ENCODE data around the gene ARSG.
"Not testable (repeated sequence)": the region's sequence is repeated elsewhere in the genome, so short reads cannot be mapped to it uniquely, and the experiment has no call there.

Gene ARSG

DNA sequence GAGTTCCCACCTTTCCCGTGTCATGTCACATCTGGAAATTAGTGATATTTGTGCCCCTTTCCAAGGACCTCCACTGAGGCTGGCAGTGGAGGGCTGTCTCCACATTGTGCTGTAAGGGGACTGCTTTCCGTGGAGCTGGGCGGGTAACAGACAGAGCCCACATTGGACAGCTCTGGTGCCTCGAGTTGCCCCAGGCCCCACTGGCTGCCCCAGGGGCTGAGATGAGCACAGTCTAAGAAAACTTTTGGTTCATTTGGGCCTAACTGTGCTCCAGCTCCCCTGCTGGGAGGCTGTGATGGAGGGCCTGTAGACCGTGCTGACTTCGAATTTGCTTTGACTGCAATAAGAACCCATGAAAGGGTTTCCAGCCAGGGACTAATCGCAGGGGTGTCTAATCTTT lies 38.0 kb downstream of the ARSG start (continued):
- TF ChIP-seq ZNF837 (tag by site-specific recombination; IDR thresholded peaks at IDR 0.05) (no peak), ZNF677 (tag by site-specific recombination; IDR thresholded peaks at IDR 0.05) (no peak), ZNF768 (tag by site-specific recombination; IDR thresholded peaks at IDR 0.05) (no peak), ZXDB (tag by site-specific recombination; IDR thresholded peaks at IDR 0.05) (no peak), ZNF274 (IDR thresholded peaks at IDR 0.05; ENCODE audit: low read length) (no peak), ZNF274 (tag by site-specific recombination; IDR thresholded peaks at IDR 0.05; ENCODE audit: borderline replicate concordance) (no peak), SP2 (tag by site-specific recombination; IDR thresholded peaks at IDR 0.05) (no peak)
- TF ChIP-seq, protein P1, sequence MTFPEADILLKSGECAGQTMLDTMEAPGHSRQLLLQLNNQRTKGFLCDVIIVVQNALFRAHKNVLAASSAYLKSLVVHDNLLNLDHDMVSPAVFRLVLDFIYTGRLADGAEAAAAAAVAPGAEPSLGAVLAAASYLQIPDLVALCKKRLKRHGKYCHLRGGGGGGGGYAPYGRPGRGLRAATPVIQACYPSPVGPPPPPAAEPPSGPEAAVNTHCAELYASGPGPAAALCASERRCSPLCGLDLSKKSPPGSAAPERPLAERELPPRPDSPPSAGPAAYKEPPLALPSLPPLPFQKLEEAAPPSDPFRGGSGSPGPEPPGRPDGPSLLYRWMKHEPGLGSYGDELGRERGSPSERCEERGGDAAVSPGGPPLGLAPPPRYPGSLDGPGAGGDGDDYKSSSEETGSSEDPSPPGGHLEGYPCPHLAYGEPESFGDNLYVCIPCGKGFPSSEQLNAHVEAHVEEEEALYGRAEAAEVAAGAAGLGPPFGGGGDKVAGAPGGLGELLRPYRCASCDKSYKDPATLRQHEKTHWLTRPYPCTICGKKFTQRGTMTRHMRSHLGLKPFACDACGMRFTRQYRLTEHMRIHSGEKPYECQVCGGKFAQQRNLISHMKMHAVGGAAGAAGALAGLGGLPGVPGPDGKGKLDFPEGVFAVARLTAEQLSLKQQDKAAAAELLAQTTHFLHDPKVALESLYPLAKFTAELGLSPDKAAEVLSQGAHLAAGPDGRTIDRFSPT (tag by site-specific recombination; IDR thresholded peaks at IDR 0.05) = no peak

DNA sequence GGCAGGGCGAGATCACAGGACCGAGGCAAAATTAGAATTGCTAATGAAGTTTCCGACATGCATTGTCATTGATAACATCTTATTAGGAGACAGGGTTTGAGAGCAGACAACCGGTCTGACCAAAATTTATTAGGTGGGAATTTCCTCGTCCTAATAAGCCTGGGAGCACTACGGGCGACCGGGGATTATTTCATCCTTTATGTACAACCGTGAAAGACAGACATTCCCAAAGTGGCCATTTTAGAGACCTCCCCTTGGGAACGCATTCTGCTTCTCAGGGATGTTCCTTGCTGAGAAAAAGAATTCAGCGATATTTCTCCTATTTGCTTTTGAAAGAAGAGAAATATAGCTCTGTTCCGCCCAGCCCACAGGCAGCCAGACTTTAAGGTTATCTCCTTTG lies 40.6 kb downstream of the ARSG start:
- POLR2A ChIA-PET; H3K27ac ChIP-seq (ENCODE audit: extremely low read depth, low read depth, low read length); H3K9me3 ChIP-seq (ENCODE audit: control insufficient read depth, insufficient read depth, low read depth, low read length); H3K4me1 ChIP-seq (ENCODE audit: control insufficient read depth, insufficient read depth, low read length); H3K4me3 ChIP-seq (ENCODE audit: low read depth, low read length); H3K36me3 ChIP-seq (ENCODE audit: control insufficient read depth in 2 of 2, insufficient read depth in 1 of 2, low read length in 2 of 2): not testable (repeated sequence)
- peak; percentile 89 for TF ChIP-seq SETDB1 (IDR thresholded peaks at IDR 0.05; ENCODE audit: insufficient read length, low read length)
- CTCF ChIA-PET = interaction anchor here (0.6 kb wide), 1 partner anchor 29 kb away, joined by 3 read pairs; no protein-coding TSS in a partner anchor

DNA sequence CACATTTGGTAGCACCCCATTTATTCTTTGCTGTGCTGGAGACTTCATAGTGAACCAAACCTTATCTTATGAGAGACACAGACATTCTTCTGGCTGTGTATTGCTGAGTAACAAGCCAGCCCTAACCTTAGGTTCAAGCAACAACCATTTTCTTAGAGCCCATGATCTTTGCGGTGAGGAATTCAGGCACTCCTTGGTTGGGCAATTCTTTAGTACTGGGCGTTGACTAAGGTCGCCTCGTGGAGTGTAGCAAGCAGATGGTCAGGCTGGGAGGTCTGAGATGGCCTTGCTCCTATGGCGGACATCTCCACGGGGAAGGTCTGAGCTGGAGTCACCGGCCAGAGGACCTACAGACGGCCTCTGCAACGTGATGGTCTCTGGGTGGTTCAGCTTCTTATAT lies 43.1 kb downstream of the ARSG start:
- TF ChIP-seq, protein P2, sequence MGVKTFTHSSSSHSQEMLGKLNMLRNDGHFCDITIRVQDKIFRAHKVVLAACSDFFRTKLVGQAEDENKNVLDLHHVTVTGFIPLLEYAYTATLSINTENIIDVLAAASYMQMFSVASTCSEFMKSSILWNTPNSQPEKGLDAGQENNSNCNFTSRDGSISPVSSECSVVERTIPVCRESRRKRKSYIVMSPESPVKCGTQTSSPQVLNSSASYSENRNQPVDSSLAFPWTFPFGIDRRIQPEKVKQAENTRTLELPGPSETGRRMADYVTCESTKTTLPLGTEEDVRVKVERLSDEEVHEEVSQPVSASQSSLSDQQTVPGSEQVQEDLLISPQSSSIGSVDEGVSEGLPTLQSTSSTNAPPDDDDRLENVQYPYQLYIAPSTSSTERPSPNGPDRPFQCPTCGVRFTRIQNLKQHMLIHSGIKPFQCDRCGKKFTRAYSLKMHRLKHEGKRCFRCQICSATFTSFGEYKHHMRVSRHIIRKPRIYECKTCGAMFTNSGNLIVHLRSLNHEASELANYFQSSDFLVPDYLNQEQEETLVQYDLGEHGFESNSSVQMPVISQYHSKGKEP (tag by site-specific recombination; IDR thresholded peaks at IDR 0.05) = no peak
- TF ChIP-seq ZNF292 (tag by site-specific recombination; IDR thresholded peaks at IDR 0.05; ENCODE audit: borderline replicate concordance, low read depth) (no peak), YY1 (tag by site-specific recombination; IDR thresholded peaks at IDR 0.05) (no peak), ZNF23 (tag by site-specific recombination; IDR thresholded peaks at IDR 0.05; ENCODE audit: borderline replicate concordance) (no peak), ZBTB17 (tag by site-specific recombination; IDR thresholded peaks at IDR 0.05) (no peak), GLI4 (tag by site-specific recombination; IDR thresholded peaks at IDR 0.05) (no peak), ZNF214 (tag by site-specific recombination; IDR thresholded peaks at IDR 0.05; ENCODE audit: borderline replicate concordance) (no peak), ZNF169 (tag by site-specific recombination; IDR thresholded peaks at IDR 0.05) (no peak), YY2 (tag by site-specific recombination; IDR thresholded peaks at IDR 0.05) (no peak), SCRT1 (tag by site-specific recombination; IDR thresholded peaks at IDR 0.05; ENCODE audit: borderline replicate concordance) (no peak)
- TF ChIP-seq, protein P3, sequence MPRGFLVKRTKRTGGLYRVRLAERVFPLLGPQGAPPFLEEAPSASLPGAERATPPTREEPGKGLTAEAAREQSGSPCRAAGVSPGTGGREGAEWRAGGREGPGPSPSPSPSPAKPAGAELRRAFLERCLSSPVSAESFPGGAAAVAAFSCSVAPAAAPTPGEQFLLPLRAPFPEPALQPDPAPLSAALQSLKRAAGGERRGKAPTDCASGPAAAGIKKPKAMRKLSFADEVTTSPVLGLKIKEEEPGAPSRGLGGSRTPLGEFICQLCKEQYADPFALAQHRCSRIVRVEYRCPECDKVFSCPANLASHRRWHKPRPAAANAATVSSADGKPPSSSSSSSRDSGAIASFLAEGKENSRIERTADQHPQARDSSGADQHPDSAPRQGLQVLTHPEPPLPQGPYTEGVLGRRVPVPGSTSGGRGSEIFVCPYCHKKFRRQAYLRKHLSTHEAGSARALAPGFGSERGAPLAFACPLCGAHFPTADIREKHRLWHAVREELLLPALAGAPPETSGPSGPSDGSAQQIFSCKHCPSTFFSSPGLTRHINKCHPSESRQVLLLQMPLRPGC (tag by site-specific recombination; IDR thresholded peaks at IDR 0.05) = no peak
- TF ChIP-seq, protein P4, sequence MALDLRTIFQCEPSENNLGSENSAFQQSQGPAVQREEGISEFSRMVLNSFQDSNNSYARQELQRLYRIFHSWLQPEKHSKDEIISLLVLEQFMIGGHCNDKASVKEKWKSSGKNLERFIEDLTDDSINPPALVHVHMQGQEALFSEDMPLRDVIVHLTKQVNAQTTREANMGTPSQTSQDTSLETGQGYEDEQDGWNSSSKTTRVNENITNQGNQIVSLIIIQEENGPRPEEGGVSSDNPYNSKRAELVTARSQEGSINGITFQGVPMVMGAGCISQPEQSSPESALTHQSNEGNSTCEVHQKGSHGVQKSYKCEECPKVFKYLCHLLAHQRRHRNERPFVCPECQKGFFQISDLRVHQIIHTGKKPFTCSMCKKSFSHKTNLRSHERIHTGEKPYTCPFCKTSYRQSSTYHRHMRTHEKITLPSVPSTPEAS (tag by site-specific recombination; IDR thresholded peaks at IDR 0.05) = no peak
- H3K36me3 ChIP-seq (ENCODE audit: control insufficient read depth in 2 of 2, insufficient read depth in 1 of 2, low read length in 2 of 2) = no peaks in the 10 kb centered on the region
- H3K4me1 ChIP-seq (ENCODE audit: control insufficient read depth, insufficient read depth, low read length) = no peaks in the 10 kb centered on the region
- H3K27ac ChIP-seq (ENCODE audit: extremely low read depth, low read depth, low read length) = no peak overlapping the region
- CTCF ChIA-PET = no interaction called here
- POLR2A ChIA-PET = no interaction called here
- H3K9me3 ChIP-seq (ENCODE audit: control insufficient read depth, insufficient read depth, low read depth, low read length) = no peaks in the 10 kb centered on the region
- no peak overlapping the region for H3K4me3 ChIP-seq (ENCODE audit: low read depth, low read length)
